GM18502 (cell line): ENCODE results near the gene CLDN22.

Source experiments
- ATAC-seq: cut with Tn5 transposase; IDR thresholded peaks from one replicate; pipeline ENCODE4 v1.9.1; 2021; ENCODE audit warnings: mild to moderate bottlenecking; ENCODE audit not compliant: unreplicated experiment, poor library complexity

The CLDN22 gene

GRCh38 chr4:183320211-183321059, at the start of gene CLDN22:
CLDN22 (minus strand) TSS chr4:183320276; CDS start chr4:183320218, 58 bp downstream.
- ATAC-seq, result no peak

- no peak for ATAC-seq
Observed at GRCh38 chr4:183369073-183369472, 49.0 kb upstream of the CLDN22 start.

DNA sequence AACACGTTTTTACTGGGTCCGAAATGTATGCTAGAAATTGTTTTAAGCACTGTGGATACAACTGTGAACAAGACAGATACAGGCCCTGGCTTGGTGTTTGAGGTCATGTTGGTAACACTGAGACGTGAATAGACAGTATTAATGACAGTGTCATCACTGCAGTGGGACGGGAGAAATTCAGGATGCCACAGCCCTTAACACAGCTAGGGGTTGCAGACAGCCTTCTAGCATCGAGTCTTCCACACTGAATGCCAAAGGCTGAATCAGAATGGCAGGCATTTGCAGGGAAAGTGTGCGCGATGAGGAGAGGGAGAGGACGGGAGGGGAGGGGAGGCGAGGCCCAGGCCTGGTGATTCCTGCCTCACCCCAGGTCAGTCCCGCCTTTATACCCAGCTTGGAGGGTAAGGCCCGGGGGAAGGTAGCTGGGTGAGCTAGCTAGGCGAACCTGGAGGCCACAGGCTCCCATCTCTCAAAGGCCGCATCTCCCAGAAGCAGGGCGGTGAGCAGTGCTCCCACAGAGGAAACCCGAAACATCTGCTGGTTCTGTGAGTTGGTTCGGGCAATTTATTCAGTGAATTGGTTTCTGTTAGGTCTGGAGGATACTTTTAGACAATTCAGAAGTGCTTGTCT, 46.2 kb upstream of the CLDN22 start:
- no peak for ATAC-seq

- no peak for ATAC-seq
Observed at GRCh38 chr4:183364025-183364424, 43.9 kb upstream of the CLDN22 start.

- ATAC-seq, result no peak
Observed at GRCh38 chr4:183362916-183363542, 43.0 kb upstream of the CLDN22 start.

DNA sequence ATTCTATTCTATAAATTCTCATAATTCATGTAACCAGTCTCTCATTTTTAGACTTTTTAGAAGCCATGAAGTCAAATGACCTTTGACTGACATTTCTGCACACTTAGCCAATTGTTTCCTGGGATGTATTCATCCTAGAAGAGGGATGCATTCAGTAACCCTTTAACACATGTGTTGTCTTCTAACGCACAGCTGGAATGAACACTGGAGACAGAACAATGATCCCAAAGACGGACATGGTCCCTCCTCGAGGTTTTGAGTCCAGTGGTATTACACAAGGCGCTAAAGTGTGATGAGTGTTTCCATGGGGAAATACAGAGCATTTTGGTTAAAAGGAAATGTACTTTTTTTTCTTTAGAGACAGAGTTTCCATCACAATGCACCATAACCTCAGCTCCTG, 42.0 kb upstream of the CLDN22 start:
- ATAC-seq, result no peak

GRCh38 chr4:183360161-183360919, 40.3 kb upstream of the CLDN22 start:
- ATAC-seq, result no peak

GRCh38 chr4:183358215-183358755, 38.2 kb upstream of the CLDN22 start:
- ATAC-seq, result no peak

GRCh38 chr4:183356931-183357675, 37.0 kb upstream of the CLDN22 start:
- ATAC-seq, result no peak

- ATAC-seq, result no peak
Observed at GRCh38 chr4:183356173-183356830, 36.2 kb upstream of the CLDN22 start.

DNA sequence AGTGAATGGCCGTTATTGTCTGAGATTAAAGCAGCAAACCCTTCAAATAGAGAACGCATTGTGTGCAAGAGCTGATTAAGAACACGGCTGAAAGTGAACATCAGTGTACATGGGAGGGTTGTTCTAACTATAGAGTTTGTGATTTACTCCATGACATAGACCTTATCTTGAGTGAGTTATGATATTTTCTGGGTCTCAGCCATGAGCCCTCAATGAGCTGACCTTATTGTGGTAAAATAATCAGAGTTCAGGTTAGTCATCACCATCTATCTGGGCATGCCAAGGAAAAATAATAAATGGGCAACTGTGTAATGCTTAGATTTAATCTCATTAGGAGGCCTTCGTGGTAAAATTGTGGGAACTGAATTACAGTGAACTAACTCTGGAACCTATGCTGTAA, 35.3 kb upstream of the CLDN22 start:
- ATAC-seq, result no peak

GRCh38 chr4:183354219-183354618, 34.1 kb upstream of the CLDN22 start:
- no peak for ATAC-seq

DNA sequence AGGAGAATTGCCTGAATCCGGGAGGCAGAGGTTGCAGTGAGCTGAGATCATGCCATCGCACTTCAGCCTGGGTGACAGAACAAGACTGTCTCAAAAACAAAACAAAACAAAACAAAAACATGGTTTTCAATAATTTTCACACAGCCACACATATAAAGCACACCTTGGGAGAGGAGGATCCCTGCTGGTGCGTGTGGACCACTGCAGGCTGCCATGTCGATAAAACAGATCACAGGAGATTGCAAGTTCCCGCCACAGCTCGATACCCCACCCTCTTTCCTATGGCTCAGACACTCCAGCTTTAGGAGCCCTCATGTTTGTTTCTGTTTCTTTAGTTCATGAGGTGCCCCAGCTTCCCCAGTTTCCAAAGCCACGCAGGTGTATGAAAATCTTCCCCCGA, 33.5 kb upstream of the CLDN22 start:
- ATAC-seq, result no peak

GRCh38 chr4:183352546-183352945, 32.5 kb upstream of the CLDN22 start:
- ATAC-seq, result no peak

- ATAC-seq, result no peak
Observed at GRCh38 chr4:183350317-183351071, 30.4 kb upstream of the CLDN22 start.

DNA sequence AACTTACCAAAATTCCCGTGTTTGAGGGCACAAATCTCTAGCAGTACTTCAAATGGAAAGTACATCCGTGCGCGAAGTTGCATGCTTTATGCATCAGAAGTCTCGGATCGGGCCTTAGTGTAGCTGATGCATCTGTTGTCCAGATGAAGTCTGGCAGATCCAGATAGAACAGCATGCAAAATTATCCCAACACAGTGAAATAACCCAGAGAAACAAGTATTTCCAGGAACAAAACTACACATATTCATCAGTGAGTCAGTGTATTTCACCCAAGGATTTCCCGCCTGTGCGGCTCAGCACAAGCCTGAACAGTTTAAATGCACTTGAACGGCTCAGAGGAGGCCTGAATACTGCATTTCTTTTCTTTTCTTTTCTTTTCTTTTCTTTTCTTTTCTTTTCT, 29.6 kb upstream of the CLDN22 start:
- ATAC-seq, result no peak

GRCh38 chr4:183348706-183349659, 28.9 kb upstream of the CLDN22 start:
- ATAC-seq, result no peak
